ENCODE measurements around the gene BUD13. TPM values are rescaled to one million over a fixed set of nuclear protein-coding genes. Genes with fewer than 3 reads are reported as not detected.

The BUD13 gene
- total and polyA plus RNA-seq, 11 donors, result 4.3 to 10.0 (median 7.1) TPM

DNA sequence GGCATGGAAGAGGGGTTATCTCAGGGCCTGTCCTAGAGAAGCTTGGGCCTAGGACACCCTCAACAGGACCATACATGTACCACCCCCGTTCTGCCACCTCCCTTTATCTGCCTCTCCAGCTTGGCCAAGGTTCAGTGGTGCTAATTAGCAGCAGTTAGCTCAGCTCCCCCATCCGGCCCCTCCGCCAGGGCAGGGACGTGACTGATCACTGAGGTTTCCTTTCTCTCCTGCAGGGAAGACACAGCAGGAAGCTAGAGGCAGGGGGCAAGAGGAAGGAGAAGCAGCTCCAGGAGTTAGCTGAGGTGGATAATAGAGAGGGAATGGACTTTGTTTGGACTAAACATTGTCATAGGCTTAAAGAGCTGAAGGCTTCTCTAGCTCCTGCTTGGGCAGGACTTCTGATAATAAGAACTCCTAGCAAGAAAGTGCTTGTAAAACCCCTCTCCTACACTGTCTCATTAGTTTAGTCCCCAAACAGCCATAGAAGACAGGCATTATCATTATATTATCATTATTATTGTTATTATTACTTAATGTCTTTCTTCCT, 53.8 kb downstream of the BUD13 start:
- no peak overlapping the region for H3K4me3 ChIP-seq
- no peaks in the 10 kb centered on the region for H3K4me1 ChIP-seq
- TF ChIP-seq, protein P1, sequence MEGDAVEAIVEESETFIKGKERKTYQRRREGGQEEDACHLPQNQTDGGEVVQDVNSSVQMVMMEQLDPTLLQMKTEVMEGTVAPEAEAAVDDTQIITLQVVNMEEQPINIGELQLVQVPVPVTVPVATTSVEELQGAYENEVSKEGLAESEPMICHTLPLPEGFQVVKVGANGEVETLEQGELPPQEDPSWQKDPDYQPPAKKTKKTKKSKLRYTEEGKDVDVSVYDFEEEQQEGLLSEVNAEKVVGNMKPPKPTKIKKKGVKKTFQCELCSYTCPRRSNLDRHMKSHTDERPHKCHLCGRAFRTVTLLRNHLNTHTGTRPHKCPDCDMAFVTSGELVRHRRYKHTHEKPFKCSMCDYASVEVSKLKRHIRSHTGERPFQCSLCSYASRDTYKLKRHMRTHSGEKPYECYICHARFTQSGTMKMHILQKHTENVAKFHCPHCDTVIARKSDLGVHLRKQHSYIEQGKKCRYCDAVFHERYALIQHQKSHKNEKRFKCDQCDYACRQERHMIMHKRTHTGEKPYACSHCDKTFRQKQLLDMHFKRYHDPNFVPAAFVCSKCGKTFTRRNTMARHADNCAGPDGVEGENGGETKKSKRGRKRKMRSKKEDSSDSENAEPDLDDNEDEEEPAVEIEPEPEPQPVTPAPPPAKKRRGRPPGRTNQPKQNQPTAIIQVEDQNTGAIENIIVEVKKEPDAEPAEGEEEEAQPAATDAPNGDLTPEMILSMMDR (IDR thresholded peaks at IDR 0.05), result no peak
- TF ChIP-seq POLR2A (IDR thresholded peaks at IDR 0.05), result no peak
- WGBS, 4 donors, result 62 to 68% (median 63%) methylated on average over 4 of the region's 4 CpGs
- no peaks in the 10 kb centered on the region for H3K36me3 ChIP-seq
- peaks cover 0 to 4% (median 0%) of the 10 kb centered on the region in 9 donors for H3K27me3 ChIP-seq
- H3K9me3 ChIP-seq, result no peaks in the 10 kb centered on the region
- H3K27ac ChIP-seq, result no peak overlapping the region
- DNase-seq, result no peak
- intact Hi-C loops (cut with DNase I), result no loop called here
- ATAC-seq, result no peak

DNA sequence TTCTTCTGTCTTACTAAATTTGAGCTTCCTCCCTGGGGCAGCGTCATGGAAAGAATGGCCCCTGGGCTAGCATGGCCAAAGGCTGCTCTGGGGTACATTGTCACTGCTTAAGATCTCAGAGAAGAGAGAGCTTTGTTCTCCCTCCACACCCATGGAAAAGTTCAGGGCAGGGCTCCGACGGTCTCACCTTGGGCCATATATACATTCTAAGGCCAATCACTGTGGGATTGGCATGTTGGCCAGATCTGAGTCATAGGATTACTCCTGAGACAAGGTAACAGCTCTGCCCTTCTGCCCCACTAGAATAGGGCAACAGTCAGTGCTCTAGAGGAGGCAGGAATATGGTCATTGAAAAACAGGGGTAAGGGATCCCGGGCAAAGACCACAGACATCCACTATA, 56.2 kb downstream of the BUD13 start:
- DNase-seq (no peak), ATAC-seq (no peak)
- intact Hi-C loops (cut with DNase I), result no loop called here
- H3K9me3 ChIP-seq, result no peaks in the 10 kb centered on the region
- TF ChIP-seq, protein P1 (IDR thresholded peaks at IDR 0.05), result no peak
- no peak for TF ChIP-seq POLR2A (IDR thresholded peaks at IDR 0.05)
- H3K27ac ChIP-seq, result no peak overlapping the region
- no peaks in the 10 kb centered on the region for H3K4me1 ChIP-seq
- H3K36me3 ChIP-seq, result no peaks in the 10 kb centered on the region
- H3K27me3 ChIP-seq, result peaks cover 0 to 15% (median 0%) of the 10 kb centered on the region in 9 donors
- WGBS, 4 donors, result 73 to 94% (median 85%) methylated on average over 4 of the region's 4 CpGs
- no peak overlapping the region for H3K4me3 ChIP-seq

DNA sequence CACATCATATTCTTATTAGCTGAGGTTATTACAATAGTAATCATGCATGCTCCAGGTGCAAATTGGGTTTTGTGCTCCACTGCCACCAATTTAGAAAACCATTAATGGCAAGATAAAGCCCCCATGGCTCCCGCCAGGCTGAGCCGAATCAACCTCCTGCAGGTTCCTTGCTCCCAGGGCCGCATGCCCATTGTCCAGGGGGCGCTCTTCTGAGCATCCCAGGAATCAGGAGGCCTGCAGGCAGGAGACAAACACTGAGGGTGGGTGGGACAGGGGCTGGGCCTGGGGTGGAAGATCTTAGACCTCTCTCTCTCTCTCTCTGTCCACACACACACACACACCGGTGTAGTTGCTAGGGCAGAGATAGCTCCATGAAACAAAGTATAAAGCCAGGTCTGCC, 57.4 kb downstream of the BUD13 start:
- H3K4me3 ChIP-seq, result no peak overlapping the region
- 80 to 83% (median 81%) methylated on average over 5 of the region's 5 CpGs for WGBS, 4 donors
- no peak for TF ChIP-seq POLR2A (IDR thresholded peaks at IDR 0.05)
- TF ChIP-seq, protein P1 (IDR thresholded peaks at IDR 0.05), result no peak
- ATAC-seq, result no peak
- peaks cover 0 to 24% (median 3%) of the 10 kb centered on the region in 9 donors for H3K27me3 ChIP-seq
- H3K9me3 ChIP-seq, result no peaks in the 10 kb centered on the region
- DNase-seq, result no peak
- no peaks in the 10 kb centered on the region for H3K4me1 ChIP-seq
- H3K27ac ChIP-seq, result no peak overlapping the region
- intact Hi-C loops (cut with DNase I), result no loop called here
- no peaks in the 10 kb centered on the region for H3K36me3 ChIP-seq

DNA sequence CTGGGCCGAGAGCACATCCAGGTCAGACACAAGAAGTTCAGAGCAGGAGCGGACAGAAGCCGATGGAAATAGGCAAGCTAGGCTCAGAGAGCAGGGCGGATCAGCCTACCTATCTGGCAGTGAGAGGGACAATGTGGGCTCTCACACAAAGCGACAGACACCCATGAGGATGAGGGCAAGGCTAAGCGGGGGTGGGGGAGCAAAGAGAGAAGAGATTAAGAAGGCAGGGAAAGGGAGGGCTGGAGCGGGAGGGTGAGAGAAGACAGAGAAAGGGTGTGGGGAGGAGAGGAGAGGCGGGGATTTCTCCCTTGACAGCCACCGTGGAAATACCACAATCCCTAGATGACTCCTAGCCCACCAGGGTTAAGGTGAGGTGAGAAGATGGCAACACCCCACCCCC, 57.9 kb downstream of the BUD13 start:
- Histone ChIP-seq H3K9me3 (no peaks in the 10 kb centered on the region), H3K4me3 (no peak overlapping the region), H3K4me1 (no peaks in the 10 kb centered on the region), H3K27me3 (peaks cover 0 to 29% (median 3%) of the 10 kb centered on the region in 9 donors), H3K36me3 (no peaks in the 10 kb centered on the region), H3K27ac (no peak overlapping the region)
- no peak for DNase-seq
- intact Hi-C loops (cut with DNase I), result no loop called here
- TF ChIP-seq, protein P1 (IDR thresholded peaks at IDR 0.05), result no peak
- TF ChIP-seq POLR2A (IDR thresholded peaks at IDR 0.05), result no peak
- 80 to 89% (median 86%) methylated on average over 9 of the region's 9 CpGs for WGBS, 4 donors
- no peak for ATAC-seq

Data from heart left ventricle (tissue), 16 donors.